Kidney tubule cell (primary cell): ENCODE measurements around the gene CX3CR1.
"Not testable (repeated sequence)": the region's sequence is repeated elsewhere in the genome, so short reads cannot be mapped to it uniquely, and the experiment has no call there.

ENCODE experiments used
- DNase-seq: peaks from one replicate; pipeline ENCODE4 v3.0.0-alpha.2; 2018; ENCODE audit warnings: low spot score

Gene CX3CR1

DNA sequence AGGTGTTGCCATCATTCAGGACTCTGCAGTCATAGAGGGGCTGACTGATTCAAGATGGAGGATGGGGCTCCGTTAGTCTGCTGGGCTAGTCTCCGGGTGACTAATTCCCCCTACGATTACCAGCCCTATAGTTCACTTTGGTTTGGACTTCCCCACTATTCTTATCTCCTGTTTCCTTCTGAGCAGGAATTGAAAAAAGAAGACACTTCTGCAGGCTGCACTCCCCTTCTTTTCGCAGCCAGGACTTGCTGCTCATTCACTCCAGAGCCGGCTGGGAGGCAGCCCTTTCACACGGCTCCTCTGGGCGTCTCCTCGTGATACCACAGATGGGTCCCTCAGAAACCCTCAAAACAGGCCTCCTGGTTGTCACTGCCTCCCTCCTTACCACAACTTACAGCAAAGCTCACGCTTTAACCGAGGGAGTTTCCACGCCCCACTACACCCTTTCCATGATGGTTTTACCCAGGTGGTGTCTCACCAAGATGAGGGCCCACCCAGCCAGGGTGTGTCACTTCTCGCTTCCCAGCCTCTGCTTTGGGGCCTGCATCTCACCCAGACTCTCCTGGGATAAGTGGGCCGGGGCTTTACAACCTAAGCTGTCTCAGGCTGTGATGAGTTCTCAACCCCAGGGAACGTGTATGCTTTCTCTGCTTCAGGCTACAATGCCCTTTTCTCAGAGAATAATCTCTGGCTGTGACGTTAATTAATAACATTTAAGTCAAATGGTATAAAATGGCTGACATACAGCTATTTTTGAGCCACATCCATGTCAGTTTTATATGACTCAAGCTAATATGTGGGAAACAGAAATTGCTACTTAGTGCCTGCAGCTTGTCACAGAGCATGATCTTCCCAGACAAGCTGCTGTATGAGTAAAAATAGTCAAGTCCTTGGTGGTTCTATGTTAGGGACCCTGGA lies 11.9 kb downstream of the CX3CR1 start:
- DNase-seq: no peak

DNA sequence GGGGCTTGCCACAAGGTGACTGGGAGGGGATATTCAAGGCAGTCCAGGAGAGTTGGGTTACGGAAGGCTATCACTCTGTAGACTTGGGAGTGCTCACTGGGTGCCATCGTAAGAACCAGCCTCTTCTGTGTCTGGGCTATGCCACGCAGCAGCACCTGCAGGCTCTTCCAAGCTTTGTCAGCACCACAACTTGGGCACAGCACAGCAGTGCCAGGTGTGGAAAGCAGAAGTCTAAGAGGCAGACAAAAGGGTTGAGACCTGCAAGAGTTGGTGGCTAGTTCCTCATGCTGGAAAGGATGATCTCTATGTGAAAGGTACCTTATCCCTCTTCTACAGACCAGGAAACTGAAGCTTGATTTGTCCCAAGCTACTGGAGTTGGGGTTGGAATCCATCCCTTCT lies 15.8 kb downstream of the CX3CR1 start:
- no peak for DNase-seq

DNA sequence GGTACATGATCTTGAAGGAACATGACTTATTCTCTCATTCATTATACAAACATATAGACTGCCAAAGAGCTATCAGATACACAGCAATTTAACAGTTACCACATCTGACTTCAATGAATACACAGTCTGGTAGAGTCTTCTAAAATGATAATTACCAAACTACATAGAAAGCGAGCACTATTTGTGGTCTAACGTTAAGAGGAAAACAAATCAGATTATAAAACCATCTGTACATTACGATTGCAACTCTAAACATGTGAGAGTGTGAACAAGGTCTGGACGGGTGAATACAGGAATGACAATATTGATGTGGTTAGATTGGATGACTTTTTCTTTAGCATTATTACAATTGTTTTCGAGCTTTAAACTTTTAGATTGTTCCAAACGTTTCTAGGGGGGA lies 16.3 kb downstream of the CX3CR1 start:
- no peak for DNase-seq

DNA sequence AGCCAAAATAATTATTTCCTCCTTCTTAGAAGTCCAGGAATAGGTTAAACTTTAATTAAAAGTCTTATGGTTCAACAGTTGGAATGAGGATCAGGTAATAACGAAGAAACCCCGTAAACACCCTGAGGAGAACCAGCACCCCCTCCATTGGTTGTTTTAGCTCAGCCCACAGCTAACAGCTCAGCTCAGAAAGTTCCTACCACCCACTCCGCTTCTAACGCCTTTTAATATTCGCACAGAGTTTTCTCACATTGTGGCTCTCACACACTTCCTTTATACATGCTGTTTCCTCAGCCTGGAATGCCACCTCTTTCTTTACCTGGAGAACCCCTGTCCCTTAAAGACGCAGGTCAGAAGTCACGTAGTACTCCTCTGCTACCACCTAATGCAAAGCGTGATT lies 17.0 kb downstream of the CX3CR1 start:
- DNase-seq: no peak

DNA sequence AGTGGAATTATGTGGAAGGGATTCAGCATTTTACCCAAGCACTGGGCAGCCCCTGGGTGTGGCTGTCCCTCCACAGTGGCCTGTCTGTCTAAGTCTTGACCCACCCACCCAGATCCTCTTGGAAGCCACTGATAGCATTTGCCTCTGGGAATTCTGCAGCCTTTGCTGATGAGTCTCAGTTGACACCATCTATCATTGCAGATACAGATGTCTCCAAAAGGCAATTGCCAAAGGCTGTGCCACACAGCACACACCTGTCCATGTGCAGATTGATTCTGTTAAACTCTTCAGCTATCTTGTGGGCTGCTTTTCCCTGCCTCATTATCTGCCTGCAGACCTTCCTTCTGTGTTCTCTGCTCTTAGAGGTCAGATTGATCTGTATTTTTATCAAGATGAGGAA lies 18.1 kb downstream of the CX3CR1 start:
- DNase-seq: no peak

DNA sequence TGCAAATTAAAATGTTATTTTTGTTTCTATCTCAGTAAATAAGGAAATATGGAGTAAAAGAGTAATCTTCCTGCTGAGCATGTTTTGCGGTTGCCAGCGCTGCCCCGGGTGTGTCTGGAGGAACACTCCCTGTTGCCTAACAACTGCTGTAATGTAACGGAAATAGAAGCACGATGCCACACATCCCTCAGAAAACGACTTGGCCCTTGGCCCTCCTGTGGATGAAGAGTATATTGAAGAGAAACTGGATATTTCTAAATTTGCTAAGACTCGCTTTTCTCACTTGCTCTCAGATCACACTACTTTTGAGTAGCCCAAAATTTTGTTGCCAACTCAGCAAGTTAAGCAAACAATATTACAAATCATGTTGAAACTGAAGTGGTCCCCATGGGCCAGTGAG lies 18.9 kb downstream of the CX3CR1 start:
- peak; percentile 76 for DNase-seq

DNA sequence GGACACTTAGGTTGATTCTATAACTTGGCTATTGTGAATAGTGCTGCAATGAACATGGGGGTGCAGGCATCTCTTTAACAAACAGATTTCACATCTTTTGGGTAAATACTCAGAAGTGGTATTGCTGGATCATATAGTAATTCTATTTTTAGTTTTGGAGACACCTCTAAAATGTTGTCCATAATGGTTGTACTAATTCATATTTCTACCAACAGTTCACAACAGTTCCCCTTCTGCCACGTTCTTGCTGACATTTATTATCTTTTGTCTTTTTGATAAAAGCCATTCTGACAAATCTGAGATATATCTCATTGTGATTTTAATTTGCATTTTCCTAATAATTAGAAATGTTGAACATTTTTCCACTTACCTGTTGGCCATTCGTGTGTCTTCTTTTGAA lies 19.5 kb downstream of the CX3CR1 start:
- no peak for DNase-seq

DNA sequence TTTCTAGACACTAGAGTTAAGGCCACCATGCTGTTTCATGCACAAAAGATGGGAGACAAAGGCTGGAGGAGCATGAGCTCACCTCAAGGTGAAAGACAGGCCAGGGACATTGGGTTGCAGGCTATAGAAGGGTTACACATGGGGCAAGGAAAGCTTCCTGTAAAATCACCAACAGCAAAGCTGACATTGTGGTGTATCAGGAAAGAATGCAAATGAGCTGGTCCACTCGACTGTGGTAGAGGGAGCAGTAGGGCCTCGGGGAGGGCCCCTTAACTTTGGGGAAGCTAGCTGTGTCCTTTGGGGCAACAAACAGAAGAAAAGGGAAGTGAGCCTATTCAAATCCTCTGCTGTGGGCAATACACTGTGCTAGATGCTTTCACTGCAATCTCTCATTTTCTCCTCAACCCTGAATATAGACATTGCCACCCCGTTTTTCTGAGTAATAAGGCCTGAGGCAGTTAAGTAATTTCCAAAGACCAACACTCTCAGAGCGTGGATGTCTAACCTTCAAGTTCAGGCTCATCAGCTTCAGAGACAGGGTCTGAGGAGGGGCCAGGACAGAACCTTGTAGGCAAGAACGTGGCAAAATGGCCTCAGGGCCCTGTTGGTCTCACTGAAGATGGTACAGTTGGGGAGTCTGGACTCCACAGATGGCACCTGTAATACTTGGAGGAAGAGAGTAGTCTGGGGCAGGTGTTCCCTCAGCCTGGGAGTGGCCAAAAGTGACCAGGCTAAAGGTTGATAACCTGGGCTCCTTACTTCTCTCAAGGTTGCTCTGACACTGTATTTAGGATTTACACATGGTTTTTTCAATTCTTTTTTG lies 24.1 kb downstream of the CX3CR1 start:
- DNase-seq: no peak

DNA sequence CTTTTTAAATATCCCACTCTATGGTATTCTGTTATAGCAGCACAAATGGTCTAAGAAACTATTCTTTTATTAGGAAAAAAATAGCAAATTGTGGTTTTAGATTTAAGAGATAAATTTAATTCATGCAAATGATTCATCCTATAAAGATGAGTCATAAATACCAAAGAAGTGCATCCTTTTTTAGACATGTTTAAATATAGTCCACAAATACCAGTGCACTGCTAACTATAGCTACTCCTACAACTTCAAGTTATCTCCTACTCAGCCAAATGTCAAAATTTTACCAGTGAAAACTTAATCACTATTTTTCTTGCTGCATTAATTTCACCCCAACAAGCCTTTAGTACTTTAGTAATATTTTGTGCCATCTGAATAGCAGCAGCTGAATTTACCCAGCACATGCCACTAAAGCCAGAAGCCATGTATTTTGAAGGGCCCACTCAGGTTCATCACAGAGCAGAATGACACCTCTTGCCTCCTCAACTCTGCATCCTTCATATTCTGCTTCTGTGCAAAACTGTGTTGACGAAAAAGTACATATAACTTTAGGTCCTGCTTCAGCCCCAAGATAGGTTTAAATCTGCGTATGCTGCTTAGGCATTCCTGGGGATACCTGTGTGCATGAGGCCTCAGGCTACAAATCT lies 24.9 kb downstream of the CX3CR1 start:
- DNase-seq: peak; percentile 1

DNA sequence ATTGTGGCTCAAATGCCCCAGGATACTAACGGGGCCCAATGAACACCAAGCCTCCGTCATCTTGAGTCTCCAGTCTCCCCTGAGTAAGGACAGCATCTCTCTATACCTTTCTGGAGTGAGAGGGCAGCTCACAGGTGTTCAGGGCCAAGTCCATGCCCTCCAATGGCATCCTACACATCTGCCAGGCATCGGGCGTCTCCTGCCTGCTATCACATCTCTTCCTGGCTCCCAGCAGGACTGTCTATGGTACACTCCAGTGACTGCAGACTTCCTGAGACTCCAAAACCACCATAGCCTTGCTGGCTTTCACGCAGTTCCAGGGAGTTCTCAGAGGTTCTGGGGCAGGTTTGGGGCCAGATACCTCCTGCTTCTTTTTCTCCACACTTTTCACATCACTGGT lies 28.3 kb downstream of the CX3CR1 start:
- DNase-seq: no peak

DNA sequence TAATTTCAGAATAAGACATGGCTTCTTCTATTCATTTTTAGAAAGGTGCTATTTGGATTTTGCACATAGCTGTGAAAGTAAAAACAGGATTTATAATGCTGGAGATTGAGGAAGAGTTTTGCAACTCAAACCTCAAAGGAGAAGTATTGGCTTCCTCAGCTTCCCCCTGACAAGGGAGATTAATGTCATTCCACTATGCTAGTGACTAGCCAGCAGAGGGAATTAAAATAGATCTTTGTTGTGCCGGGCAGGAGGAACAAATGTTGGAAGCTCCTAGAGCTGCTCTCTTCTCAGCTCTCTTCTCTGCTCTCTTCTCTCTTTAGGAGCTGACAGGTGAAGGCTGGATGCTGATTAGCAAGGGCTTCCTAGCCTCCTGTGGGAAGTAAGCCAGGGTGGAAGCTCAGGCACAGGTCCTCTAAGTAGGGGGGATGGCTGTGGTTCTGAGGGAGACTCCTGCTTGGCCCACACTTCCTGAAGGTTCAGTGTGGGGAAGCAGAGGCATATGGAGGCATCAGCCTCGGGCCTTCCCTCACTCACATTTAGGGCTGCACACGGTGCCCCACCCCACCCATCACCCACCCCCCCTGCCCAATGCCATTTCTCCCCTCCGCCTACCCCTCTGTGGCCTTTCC lies 29.6 kb downstream of the CX3CR1 start:
- no peak for DNase-seq

DNA sequence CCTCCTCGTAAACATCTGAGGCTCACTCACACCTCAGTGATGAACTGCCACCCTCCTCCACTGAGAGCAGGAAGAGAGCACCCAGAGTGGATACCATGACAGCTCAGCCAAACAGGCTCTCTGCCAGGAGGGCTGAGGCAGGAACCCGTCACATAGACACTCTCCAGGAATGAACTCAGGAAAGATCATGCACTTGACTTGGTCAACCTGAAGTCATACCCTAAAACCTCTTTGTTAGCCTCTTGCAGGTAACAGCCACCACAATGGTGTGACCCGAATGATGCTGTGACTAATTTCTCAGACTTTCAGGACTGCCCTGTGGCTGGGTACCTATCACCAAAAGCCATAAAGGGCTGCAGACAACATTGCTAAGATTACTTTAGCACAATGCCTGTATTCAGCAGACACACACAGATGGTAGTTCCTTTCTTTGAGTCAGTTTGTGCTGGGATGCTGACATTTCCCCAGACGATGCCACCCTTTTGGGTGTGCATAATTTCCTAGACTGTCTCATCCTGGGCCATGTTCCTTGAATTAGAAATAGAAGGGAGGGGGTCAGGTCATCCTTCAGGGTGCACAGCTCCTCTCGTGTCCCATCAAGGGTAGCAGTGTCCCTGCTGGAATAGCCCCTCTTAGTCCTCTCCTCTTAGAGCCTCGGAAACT lies 30.3 kb downstream of the CX3CR1 start:
- peak; percentile 15 for DNase-seq

DNA sequence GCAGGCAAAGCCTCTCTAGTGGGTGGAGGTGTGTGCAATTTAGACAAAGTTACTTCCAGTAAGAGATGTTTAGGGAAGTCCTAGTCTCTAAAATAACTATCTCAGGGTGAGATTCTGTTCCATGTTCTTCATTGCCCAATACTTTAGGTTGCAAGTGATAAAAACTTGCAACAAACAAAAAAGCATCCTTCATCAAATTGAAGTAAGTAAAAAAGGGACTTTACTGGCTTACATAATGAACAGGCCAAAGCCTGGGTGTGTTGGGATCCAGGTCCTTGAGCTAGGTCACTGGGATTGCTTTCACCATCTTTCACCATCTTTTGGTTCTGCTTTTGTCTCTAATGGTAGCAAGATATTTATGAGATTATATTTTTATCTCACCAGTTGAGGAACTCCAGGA lies 38.3 kb downstream of the CX3CR1 start:
- no peak for DNase-seq

DNA sequence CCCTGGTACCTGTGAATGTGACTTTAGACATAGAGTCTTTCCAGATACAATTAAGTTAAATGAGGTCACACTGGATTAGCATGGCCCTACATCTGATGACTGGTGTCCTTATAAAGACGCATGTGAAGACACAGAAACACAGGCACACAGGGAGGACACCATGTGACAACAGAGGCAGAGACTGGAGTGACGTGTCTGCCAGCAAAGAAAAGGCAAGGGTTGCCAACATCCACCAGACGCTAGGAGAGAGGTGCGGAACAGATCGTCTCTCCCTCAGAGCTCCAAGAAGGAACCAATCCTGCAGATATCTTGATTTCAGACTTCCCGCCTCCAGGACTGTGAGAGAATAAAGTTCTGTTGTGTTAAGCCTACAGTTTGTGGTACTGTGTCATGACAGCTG lies 42.8 kb downstream of the CX3CR1 start:
- no peak for DNase-seq

DNA sequence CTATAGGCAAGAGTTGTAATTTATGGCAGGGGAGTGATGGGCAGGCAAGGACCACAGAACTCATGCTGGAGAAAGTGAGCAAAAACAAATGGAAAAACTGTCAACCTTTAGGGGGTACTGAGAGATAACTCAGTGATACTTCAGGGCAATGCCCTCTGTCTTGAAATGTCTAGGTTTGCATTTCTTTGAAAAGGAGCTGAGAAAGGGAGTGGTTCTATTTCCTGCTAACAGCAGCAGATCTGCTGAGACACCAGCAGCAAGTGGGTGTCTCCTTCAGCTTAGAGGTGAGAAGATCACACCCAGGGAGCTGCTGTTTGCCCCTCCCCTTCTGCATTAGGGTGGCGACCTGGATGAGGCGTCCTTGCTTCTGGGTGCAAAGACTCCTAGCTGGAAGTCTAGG lies 45.2 kb downstream of the CX3CR1 start:
- no peak for DNase-seq

DNA sequence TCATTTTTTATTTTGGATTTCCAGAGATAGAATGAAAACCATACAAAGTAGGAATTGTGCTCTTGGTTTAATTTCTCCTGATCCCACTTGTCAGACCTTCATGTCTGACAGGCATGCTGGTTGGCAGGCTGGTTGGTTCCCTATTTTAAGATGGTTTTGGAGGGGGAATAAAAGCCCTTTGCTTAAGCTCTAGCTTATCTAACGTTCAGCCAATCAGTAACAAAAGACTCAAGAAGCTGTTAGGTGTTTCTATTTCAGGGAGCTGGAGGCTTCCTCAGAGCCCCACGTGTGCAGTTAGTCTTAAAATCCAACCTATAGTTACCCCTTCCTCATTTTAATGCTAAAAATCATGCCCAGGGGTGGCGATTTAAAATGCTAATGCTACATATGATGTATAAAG lies 47.0 kb downstream of the CX3CR1 start:
- DNase-seq: no peak

DNA sequence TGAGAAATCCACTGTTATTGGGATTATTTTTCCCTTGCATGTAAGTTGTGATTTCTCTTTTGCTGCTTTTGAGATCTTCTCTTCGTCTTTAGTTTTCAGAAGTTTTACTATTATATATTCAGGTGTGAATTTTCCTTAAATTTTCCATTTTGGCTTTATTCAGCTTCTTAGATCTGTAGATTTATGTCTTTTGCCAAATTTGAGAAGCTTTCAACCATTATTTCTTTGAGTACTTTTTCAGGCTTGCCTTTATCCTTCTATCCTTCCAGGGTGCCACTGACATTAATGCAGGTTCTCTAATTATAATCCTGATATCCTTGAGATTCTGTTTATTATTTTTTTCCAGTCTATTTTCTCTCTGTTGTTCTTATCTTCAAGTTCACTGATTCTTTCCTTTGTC lies 49.4 kb downstream of the CX3CR1 start:
- DNase-seq: no peak

DNA sequence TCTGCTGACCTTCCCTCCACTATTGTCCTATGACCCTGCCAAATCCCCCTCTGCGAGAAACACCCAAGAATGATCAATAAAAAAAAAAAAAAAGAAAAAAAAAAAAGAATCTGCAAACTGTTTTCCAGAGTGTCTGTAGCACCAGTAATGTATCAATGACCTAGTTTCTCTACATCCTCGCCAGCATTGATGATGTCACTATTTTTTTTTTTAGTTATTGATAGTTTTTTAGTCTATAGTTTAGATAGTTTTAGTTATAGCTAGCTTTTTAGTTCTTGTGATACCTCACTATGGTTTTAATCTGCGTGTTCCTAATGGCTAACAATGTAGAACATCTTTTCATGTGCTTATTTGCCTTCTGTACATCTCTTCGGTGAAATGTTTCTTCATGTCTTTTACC lies 51.3 kb downstream of the CX3CR1 start:
- no peak for DNase-seq

DNA sequence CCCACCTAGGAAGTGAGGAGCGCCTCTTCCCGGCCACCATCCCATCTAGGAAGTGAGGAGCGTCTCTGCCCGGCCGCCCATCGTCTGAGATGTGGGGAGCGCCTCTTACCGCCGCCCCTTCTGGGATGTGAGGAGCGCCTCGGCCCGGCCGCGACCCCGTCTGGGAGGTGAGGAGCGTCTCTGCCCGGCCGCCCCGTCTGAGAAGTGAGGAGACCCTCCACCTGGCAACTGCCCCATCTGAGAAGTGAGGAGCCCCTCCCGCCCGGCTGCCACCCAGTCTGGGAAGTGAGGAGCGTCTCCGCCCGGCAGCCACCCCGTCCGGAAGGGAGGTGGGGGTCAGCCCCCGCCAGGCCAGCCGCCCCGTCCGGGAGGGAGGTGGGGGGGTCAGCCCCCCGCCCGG lies 52.2 kb downstream of the CX3CR1 start:
- DNase-seq: not testable (repeated sequence)

DNA sequence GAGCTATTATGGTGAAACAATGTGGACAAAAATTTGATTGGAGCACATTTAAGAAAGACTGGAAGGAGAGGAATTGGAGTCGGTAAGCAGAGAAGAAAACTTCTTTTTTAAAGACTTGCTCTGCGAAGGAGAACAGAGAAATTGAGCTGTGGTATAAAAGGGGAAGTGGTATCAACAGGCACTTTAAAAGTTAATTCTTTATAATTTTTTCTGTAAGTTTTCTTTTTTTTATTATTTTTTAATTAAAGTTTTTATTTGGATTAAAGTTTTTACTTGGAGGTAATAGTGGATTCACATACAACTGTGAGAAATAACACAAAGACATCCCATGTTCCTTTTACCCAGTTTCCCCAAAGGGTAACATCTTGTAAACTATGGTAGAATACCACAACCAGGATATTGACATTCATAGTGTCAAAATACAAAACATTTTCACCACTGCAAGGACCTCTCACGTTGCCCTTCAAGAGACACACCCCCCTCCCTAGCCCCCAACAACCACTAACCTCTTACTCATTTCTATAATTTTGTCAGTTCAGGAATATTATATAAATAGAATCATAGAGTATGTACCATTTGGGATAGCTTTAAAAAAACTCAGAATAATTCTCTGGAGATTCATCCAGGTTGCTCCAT lies 53.6 kb downstream of the CX3CR1 start:
- no peak for DNase-seq

DNA sequence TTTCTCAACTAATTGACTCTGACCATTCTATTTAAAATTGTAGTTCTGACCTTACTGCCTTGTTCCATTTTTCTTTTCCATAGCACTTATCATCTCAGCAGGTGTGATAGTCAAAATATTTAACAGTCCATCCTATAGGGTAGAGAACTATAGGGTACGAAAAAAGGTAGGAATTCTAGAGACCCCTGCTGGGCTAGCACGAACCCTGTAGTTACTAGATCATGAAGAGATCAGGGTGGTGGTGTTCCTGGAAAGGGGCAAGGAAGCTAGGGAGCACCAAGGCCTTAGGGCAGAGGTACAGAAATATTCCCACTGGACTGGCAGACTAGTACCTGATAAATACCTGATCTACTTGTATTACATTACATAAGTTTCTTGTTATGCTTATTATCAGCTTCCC lies 55.5 kb downstream of the CX3CR1 start:
- no peak for DNase-seq
